CD4-positive, alpha-beta T cell treated with Interleukin-6 at 100 ng/mL for 8 hours (primary cell): ENCODE results near the gene COL11A2.

Source experiments
- DNase-seq: peaks from one replicate; pipeline ENCODE4 v3.0.0-alpha.2; 2020; ENCODE audit warnings: mixed read lengths, low spot score

Gene COL11A2

DNA sequence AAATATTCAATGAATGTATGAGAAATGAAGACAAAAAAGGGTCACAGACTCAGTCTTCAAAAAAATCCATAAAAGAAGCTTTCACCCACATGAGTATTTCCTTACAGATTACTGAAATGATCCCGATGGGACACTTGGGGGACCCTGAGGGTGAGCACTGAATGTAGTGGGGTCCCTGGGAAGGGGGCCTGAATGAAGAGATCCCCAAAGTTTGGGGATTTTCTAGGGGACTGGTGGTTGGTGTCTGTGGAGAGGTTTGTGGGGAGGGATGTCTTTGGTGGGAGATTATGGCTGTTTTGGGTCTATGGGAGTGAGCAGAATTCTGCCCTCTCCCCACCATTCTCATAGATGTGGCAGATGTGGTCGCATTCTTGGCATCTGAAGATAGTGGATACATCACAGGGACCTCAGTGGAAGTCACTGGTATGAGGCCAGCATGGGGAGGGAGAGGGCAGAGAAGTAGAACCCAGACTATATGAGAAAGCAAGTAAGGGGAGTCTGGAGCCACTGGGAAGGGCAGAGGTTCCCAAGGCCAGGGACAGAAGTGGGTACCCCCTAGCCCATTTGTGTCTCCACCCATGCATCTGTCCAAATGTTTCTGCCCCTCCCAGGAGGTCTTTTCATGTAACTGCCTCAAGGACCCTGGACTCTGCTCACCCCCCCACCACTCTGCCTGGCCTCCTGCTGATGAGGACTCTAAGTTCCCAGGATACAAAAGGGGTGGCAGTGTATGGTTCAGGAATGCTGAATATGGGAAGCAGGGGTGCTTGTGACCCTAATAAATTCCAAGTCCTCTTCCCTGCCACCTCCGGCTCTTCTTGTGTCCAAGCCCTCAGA, 14.0 kb upstream of the COL11A2 start:
- no peak for DNase-seq

DNA sequence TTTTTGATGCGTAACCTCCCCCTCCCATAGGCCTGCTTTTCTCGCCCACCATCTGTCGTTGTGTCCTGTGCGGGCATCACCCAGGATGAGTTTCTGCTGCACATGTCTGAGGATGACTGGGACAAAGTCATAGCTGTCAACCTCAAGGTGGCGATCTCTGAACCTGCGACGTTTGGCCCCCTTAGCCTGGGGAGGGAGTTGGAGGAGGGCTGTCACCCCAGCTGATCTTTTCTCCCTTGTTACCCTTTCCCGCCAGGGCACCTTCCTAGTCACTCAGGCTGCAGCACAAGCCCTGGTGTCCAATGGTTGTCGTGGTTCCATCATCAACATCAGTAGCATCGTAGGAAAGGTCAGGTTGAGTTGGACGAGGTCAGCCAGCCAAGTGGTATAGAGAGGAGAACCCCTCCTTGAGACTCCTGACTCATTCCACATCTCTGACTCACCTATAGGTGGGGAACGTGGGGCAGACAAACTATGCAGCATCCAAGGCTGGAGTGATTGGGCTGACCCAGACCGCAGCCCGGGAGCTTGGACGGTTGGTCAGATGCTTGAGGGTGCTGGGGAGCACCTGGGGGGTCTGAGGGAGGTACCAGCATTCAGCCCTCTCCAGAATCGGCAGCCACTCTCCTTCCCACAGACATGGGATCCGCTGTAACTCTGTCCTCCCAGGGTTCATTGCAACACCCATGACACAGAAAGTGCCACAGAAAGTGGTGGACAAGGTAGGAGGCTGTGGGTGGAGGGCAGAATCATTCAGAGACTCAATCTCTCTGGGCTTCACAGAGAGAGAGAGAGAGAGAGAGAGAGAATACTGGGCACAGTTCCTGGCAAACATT, 13.1 kb upstream of the COL11A2 start:
- DNase-seq: no peak

DNA sequence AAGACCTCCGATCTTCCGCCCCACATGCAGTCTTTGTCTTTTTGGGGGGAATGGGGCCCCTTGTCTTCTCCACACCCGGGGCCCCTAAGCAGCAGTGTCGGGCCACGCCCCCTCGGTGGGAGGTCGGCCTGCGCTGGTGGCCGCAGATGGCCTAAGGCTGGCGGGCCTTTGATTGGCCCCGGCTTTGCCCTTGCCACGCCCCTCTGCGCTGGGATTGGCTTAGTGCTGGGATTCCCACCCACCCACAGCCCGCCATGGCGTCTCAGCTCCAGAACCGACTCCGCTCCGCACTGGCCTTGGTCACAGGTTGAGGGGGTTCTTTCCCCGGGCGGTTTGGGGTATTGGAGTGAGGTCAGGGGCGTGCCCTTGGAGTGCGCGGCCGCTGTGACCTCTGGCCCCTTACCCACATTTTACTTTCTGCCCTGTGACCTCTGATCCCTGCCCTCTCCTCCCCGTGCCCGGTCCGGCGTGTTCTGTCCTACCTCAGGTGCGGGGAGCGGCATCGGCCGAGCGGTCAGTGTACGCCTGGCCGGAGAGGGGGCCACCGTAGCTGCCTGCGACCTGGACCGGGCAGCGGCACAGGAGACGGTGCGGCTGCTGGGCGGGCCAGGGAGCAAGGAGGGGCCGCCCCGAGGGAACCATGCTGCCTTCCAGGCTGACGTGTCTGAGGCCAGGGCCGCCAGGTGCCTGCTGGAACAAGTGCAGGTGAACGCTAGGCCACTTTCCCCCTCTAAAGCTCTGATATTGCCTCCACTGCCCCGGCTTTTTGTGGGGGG, 12.3 kb upstream of the COL11A2 start, which contains the start of gene HSD17B8:
Gene HSD17B8, plus strand, starts transcription at position 241 of the 776 bp plus-strand sequence. Its CDS starts 14 bp downstream, at position 255.
- peak; percentile 89 for DNase-seq

DNA sequence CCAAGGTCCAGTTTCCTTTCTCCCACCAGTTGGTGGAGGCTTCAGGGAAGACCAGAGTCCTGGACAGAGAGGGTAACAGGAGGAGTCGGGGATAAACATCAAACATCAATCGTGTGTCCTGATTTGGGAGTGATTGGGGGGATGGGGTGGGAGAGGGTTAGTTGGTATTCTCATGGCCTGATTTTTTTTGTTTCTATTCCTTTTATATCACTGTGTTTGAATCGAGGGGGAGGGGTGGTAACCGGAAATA, 11.8 kb upstream of the COL11A2 start:
- DNase-seq: no peak

DNA sequence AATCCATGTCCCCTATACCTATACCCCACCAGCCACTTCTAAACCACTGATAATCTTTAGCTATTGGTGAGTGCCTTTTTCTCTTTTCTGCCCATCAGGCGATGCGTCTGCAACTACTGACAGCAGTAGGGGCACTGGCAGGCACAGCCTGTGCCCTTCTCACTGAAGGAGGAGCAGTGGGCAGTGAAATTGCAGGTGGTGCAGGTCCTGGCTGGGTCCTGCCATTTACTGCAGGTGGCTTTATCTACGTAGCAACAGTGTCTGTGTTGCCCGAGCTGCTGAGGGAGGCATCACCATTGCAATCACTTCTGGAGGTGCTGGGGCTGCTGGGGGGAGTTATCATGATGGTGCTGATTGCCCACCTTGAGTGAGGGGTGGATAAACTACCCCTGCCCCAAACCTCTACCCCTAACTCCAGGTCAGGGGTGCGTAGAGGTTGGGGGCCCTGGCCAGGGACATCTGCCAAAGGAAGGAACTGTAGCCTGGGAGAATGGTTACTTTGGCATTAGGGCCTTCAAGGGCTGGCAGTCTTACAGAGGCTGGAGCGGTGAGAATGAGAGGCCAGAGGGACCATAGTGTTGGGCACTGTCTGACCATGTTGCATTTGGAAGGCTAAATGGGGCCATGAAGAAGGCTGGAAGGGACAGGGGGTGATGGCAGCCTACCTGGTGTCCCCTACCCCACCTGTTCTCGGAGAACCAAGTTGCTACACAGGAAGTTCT, 11.3 kb upstream of the COL11A2 start:
- no peak for DNase-seq

DNA sequence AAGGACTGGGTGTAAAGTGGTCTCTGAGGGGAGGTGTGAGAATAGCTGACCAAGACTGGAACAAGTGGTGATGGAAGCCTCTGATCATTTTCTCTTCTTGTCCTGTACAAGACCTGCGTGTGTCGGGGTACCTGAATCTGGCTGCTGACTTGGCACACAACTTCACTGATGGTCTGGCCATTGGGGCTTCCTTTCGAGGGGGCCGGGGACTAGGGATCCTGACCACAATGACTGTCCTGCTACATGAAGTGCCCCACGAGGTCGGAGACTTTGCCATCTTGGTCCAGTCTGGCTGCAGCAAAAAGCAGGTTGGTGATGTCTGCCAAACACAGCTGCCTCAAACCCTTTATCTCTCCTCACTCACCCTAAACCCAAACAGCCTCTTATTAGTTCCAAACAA, 10.5 kb upstream of the COL11A2 start:
- no peak for DNase-seq

DNA sequence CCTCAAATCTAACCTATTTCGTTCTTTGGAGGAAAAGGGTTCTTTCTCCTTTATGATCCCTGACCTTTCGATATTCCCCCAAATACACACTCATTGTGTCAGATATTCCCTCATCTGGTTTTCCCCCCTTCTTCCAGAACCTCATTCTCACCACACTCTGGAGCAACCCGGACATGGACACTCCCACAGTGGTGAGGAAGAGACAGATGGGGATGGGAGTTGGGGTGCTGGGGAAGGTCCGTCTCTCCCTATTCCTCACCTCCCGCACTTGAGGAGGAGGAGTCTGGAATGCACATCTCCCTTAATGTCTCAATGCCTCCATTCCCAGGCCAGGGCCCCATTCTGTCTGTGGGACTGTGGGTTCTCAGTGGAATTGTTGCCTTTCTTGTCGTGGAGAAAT, 9.7 kb upstream of the COL11A2 start:
- no peak for DNase-seq

DNA sequence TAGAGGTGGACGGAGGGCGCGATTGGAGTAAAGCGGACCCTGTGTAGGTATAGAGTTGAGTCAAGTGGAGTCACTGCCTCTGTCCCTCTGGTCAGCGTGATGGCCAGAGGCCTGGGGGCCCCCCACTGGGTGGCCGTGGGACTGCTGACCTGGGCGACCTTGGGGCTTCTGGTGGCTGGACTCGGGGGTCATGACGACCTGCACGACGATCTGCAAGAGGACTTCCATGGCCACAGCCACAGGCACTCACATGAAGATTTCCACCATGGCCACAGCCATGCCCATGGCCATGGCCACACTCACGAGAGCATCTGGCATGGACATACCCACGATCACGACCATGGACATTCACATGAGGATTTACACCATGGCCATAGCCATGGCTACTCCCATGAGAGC, 8.9 kb upstream of the COL11A2 start:
- no peak for DNase-seq

DNA sequence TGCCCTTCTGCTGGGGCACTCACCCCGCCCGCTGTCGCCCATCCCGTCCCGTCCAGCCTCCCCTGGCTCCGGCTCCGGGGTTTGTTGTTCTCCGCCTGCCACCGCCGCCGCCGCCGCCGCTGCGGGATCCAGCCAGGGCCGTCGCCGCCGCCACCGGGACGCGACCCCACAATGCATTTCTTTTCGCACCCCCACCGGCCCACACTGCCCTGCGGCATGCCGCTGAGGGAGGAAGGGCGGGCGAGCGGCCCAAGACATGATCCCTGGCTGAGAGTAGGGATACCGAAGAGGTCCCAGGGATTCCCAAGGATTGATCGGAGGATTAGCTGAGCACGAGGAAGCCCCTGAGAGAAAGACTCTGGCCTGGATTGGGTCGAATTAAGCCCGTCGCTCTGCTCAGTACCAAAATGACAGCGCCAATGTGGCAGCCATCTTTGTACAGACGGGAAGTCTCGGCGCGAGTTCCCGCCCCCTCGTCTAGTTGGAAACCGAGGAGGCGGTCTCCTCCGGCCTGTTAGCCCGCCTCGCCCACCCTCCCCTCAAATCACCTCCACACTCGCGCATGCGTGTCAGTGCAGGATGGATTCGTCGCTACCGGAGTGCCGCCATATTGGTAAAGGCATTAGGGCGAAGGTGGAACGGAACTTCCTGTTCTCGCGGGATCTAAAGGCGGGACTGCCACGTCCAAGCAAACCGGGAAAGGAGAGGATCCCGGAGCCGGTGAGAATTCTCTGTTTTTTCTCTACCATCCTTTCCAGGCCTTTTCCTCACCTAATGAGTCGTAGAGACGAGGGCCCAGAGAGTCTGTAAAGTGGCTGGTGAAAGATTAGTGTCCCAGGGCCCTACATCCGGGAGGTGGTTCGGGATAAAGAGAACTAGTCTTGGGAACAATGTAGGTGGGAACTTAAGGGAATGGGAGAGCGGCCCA, 8.2 kb upstream of the COL11A2 start, which contains the start of the genes RXRB and SLC39A7:
Gene RXRB, minus strand, starts transcription at position 447 of the 928 bp plus-strand sequence. Its CDS starts 189 bp downstream, at position 258.
Gene SLC39A7, plus strand, starts transcription at position 649 of the 928 bp plus-strand sequence. CDS start 379 bp downstream, outside the sequence.
- peak; percentile 99 for DNase-seq

DNA sequence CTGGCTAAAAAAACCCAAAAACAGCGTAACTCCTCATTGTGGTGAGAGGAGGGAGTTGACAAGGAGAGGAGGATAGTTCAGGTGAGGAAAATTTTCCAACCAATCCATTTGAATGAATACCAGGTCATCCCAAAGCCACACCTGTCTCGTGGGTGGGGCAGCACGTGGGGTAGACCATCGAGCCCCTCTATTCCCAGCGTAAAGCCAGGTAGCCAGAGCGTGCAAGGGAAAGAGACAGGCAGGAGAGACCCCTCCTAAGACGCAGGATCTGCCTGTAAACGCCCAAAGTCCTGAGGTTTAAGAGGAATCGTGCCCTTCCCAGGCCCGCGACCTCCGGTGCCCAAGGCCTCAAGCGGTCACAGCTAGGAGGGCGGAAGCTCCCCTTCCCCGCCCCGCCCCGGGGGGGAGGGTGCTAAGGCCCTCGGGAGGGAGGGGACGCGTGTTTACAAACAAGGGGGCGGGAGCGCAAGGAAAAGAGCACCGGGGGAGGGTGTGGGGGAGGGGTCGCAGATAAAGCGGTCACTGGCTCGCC, 7.5 kb upstream of the COL11A2 start:
- DNase-seq: peak; percentile 59

DNA sequence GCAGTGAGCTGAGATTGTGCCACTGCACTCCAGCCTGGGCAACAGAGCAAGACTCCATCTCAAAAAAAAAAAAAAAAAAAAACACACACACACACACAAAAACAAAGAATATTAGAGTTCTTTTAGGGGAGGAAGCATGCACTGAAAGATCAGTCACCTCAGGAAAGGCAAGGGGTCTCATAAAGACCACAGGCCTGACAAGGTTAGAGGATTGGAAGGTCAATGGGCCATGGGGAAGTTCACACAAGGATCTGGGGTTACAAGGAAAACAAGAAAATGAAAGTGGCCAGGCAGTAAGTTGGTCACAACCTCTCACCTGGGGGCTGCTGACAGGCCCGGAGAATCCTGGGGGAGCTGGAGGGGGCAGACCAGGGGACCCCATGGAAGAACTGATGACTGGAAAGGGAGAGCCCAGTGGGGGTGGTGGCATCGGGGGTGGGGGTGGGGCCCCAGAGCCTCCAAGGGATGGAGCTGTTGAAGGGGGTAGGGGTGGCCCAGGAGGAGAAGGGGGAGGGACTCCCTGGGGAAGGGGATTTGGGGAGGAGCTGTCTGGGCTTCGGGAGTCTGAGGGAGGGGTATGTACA, 6.7 kb upstream of the COL11A2 start:
- DNase-seq: no peak

DNA sequence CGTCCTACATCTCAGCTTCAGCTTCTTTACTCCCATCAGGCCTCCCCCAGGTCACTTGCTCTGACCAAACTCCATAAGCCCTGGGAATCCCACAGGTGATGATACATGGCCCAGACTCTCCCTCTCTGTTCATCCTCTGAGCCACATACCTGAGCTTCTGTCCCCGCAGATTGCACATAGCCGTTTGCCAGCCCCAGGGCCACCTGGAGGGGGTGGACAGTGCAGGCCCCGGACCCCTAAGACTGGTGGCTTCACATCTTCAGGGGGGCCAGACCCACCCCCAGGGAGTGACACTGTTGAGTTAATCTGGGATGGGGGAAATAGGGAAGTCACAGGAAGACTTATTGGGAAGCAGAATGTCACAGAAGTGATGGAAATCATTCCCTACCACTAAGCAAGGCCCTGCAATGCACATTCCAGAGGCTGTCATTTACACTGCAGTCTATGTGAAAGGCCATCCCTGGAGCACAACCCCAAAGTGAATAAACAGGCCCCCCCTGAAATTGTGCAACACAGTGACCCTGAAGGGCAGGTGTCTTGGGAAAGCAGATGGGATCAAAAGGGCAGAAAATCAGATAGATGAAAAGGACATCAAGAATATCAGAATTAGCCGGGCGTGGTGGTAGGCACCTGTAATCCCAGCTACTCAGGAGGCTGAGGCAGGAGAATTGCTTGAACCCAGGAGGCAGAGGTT, 6.0 kb upstream of the COL11A2 start:
- no peak for DNase-seq

DNA sequence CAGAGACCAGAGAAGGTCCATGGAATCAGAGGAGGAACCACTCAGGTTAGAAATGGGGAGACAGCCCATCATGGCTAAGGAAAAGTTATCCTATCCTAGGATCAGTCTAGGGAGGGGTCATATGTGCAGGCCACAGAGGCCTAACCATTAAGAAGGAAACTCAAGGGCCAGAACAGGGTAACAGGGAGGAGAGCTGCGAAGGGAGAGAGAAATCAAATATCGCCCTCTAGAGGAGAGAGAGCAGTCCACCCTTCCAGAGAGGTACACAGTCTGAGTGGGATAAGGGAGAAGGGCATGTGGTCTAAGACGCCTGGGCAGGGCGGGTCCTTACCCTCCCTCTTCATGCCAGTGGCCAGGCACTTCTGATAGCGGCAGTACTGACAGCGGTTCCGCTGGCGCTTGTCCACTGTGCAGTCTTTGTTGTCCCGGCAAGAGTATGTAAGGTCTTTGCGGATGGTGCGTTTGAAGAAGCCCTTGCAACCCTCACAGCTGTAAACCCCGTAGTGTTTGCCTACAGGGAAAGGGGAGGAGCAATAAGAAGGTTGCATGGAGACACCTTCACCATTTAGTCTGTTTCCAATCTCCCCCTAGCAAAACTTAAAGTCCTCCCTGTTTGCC, 5.3 kb upstream of the COL11A2 start:
- peak; percentile 42 for DNase-seq

DNA sequence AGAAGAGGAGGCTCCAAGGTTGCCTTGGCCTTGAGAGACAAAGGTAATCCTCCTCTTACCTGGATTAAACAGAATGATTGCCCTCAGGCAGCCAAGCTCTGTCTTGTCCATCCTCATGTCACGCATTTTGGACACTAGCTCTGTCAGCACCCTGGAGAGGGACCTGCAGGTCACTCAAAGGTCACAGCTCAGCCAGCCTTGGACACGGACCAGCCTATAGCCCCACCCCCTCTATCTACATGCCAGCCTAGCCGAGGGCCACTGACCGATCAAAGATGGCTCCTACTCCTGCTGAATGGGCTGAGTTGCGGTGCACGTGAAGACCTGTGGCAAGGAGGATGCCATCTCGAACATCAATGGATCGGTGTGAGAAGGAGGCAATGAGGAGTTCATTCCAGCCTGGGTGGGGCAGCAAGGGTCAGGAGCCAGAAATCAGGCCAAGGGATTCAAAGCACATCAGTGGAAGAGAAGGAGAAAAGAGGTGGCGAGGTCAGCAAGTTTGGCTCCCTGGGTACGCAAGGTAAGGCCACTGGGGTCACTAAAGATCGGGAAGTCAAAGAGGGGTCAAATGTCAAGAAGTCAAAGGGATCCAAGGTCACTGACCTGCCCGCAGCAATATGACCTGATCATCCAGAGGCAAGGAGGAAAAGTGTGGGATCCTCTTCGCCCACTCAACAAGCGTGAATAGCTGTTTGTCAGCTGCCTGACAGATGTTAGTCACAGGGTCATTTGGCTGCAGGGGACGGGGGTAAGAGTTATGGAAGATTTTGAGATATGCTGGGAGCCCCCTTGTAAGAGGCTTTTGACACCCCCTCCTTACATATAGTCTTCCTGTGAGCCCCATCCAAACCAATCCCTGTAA, 3.3 kb upstream of the COL11A2 start:
- DNase-seq: no peak

DNA sequence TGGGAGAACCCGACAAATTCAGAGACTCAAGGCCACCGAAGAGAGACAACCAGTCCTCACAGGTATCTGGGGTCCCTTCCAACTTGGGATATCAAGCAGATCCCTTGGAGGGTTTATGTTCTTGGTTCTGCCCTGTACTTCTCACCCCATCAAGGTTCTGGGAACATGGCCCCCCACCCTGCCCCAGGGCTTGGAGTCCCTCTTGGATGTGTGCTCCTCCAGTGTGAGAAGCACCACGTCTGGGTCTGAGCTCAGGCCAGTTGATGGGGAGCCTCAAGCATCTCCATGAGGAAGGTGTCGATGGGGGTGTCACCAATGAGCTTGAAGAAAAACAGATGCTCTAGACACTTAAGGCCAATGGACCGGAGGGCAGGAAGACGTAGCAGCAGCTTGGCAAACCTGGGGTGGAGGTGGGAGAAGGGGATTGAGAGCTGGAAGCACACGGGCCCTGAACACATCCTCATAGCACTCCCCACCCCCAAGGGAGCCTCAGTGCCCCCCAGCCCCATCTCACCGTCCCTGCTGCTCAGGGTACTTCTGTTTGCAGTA, 2.2 kb upstream of the COL11A2 start:
- DNase-seq: no peak

DNA sequence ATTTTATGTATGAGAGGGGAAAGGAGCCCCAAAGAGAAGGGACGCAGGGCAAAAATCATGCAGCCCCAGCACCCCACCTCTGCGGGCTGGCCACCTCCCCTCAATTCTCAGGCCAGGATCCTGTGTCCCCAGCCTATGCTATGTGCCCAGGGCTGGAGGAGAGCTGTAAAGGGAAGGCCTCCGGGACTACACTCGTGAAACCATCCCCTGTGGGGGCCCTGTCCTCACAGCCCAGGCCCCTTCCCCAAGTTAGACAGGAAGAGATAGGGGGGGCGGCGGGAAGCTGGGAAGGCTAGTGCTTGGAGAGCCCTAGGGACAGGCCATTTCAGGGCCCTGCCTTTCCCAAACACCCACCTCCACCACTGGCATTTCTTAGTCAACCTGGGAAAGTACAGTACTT, 1.4 kb upstream of the COL11A2 start:
- DNase-seq: no peak
